Hematopoietic multipotent progenitor cell treated with erythropoietin and hydrocortisone succinate and interleukin-3 and kit ligand, for 15 days (in vitro differentiated cells): ENCODE results near the gene FAM210A.
A peak's percentile ranks its signal among the peaks of the same experiment; 100 is the strongest.
"Not testable (repeated sequence)": the region's sequence is repeated elsewhere in the genome, so short reads cannot be mapped to it uniquely, and the experiment has no call there.

ENCODE experiments used
- DNase-seq: peaks from one replicate; pipeline ENCODE4 v3.0.0-alpha.2; 2015; ENCODE audit warnings: low spot score

The FAM210A gene

GRCh38 chr18:13726232-13726971 is at the start of gene FAM210A, which contains the start of gene RNMT:
Gene FAM210A, minus strand, starts transcription at chr18:13726558. Its CDS starts 44,481 bp downstream, at chr18:13682077.
Gene RNMT, plus strand, starts transcription at chr18:13726673. Its CDS starts 4,845 bp downstream, at chr18:13731518.
- DNase-seq: peak; percentile 96

GRCh38 chr18:13775058-13775457 is 48.7 kb upstream of the FAM210A start:
- no peak for DNase-seq

GRCh38 chr18:13762690-13763439 is 36.5 kb upstream of the FAM210A start:
- no peak for DNase-seq

GRCh38 chr18:13760047-13760446 is 33.7 kb upstream of the FAM210A start:
- DNase-seq: no peak

- DNase-seq: no peak
Observed at GRCh38 chr18:13758622-13759021, 32.3 kb upstream of the FAM210A start.

GRCh38 chr18:13756671-13757070 is 30.3 kb upstream of the FAM210A start:
- DNase-seq: no peak

- no peak for DNase-seq
Observed at GRCh38 chr18:13756261-13756660, 29.9 kb upstream of the FAM210A start.

GRCh38 chr18:13751599-13751998 is 25.2 kb upstream of the FAM210A start:
- DNase-seq: not testable (repeated sequence)

- no peak for DNase-seq
Observed at GRCh38 chr18:13746633-13747032, 20.3 kb upstream of the FAM210A start.

GRCh38 chr18:13745696-13746095 is 19.3 kb upstream of the FAM210A start:
- DNase-seq: no peak

GRCh38 chr18:13735681-13736080 is 9.3 kb upstream of the FAM210A start:
- DNase-seq: no peak

GRCh38 chr18:13730481-13730880 is 4.1 kb upstream of the FAM210A start:
- DNase-seq: no peak

GRCh38 chr18:13726972-13727331 is 594 bp upstream of the FAM210A start:
- DNase-seq: peak; percentile 12

GRCh38 chr18:13725566-13726231 is 659 bp downstream of the FAM210A start:
- DNase-seq: peak; percentile 8

- no peak for DNase-seq
Observed at GRCh38 chr18:13720847-13721246, 5.5 kb downstream of the FAM210A start.

- DNase-seq: no peak
Observed at GRCh38 chr18:13720123-13720522, 6.2 kb downstream of the FAM210A start.

GRCh38 chr18:13716916-13717315 is 9.4 kb downstream of the FAM210A start:
- DNase-seq: no peak

GRCh38 chr18:13715330-13715729 is 11.0 kb downstream of the FAM210A start:
- no peak for DNase-seq

- DNase-seq: no peak
Observed at GRCh38 chr18:13713455-13714055, 12.8 kb downstream of the FAM210A start.

GRCh38 chr18:13712400-13713131 is 13.8 kb downstream of the FAM210A start:
- DNase-seq: no peak

- no peak for DNase-seq
Observed at GRCh38 chr18:13710414-13710831, 15.9 kb downstream of the FAM210A start.

- DNase-seq: no peak
Observed at GRCh38 chr18:13703899-13704298, 22.5 kb downstream of the FAM210A start.
